ENCODE results near the gene IL4R.
A peak's percentile ranks its signal among the peaks of the same experiment; 100 is the strongest.

The IL4R gene

DNA sequence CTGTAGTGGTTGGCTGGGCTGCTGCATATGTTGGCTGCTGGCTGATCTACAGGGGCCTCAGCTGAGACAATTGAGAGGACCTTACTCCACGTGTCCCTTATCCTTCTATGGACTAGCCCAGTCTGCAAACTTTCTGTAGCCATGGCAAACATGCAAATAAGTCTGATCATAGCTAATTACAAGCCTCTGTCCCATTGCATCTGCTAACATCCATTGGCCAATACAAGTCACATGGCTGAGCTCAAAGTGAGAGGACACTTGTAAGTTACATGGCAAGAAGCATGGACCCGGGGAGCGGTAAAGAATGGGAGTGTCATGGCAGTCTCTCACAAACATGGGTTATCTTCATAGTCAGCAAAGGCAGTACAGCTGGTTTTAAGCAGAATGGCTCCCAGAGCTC, 11.6 kb upstream of the IL4R start:
- FAIRE-seq (no peak), DNase-seq (ENCODE audit: insufficient read length, low spot score) (no peak)
- TF ChIP-seq POLR2A (IDR thresholded peaks at IDR 0.05; ENCODE audit: low read depth, low read length) = no peak

DNA sequence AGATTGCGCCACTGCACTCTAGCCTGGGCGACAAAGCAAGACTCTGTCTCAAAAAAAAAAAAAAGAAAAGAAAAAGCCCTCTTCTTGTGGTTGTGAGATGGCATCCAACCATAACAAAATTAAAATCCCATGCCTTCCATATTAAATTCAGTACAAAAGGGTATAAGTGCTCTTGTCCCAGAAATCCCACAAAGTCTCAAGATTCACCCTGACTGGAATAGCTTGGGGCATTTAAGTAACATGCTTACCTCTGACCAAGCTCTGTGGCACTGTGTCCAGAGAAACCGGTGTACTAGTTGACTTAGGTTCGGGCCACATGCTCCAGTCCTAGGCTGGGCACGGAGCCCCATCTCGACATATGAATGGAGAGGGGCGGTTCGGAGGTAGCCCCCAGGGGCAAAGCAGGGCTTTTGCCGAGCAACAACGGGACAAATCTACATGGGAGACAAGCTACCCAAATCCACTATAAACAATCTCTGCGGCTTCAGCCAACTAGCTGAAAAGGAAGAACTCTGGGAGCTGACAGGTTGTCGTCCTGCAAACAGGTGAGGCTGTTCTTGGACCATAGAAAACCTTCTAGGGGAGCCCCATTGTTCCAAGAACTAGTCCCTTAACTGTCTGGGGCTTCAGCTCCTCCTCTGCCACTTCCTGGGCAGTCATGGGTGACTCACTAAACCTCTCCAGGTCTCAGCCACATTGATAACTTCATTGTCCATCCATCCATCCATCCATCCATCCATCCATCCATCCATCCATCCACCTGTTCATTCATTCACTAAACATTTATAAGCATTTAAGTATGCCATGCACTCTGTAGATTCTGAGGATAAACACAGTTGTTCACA, 10.3 kb upstream of the IL4R start:
- FAIRE-seq = no peak

GRCh38 chr16:27304102-27304501, 9.7 kb upstream of the IL4R start:
- no peak for TF ChIP-seq POLR2A (IDR thresholded peaks at IDR 0.05; ENCODE audit: low read depth, low read length)
- FAIRE-seq (no peak), DNase-seq (ENCODE audit: insufficient read length, low spot score) (no peak)

More for the DNA sequence above, 10.3 kb upstream of the IL4R start:
- DNase-seq (ENCODE audit: insufficient read length, low spot score) = no peak
- no peak for TF ChIP-seq POLR2A (IDR thresholded peaks at IDR 0.05; ENCODE audit: low read depth, low read length)

- DNase-seq (ENCODE audit: insufficient read length, low spot score) = no peak
- FAIRE-seq = no peak
- no peak for TF ChIP-seq POLR2A (IDR thresholded peaks at IDR 0.05; ENCODE audit: low read depth, low read length)
These were observed 8.7 kb upstream of the IL4R start for GRCh38 chr16:27304881-27305745.

- no peak for DNase-seq (ENCODE audit: insufficient read length, low spot score)
- TF ChIP-seq POLR2A (IDR thresholded peaks at IDR 0.05; ENCODE audit: low read depth, low read length) = no peak
- no peak for FAIRE-seq
These were observed 7.8 kb upstream of the IL4R start for GRCh38 chr16:27305839-27306442.

- no peak for FAIRE-seq
- no peak for DNase-seq (ENCODE audit: insufficient read length, low spot score)
- TF ChIP-seq POLR2A (IDR thresholded peaks at IDR 0.05; ENCODE audit: low read depth, low read length) = no peak
These were observed 5.0 kb upstream of the IL4R start for GRCh38 chr16:27308792-27309191.

DNA sequence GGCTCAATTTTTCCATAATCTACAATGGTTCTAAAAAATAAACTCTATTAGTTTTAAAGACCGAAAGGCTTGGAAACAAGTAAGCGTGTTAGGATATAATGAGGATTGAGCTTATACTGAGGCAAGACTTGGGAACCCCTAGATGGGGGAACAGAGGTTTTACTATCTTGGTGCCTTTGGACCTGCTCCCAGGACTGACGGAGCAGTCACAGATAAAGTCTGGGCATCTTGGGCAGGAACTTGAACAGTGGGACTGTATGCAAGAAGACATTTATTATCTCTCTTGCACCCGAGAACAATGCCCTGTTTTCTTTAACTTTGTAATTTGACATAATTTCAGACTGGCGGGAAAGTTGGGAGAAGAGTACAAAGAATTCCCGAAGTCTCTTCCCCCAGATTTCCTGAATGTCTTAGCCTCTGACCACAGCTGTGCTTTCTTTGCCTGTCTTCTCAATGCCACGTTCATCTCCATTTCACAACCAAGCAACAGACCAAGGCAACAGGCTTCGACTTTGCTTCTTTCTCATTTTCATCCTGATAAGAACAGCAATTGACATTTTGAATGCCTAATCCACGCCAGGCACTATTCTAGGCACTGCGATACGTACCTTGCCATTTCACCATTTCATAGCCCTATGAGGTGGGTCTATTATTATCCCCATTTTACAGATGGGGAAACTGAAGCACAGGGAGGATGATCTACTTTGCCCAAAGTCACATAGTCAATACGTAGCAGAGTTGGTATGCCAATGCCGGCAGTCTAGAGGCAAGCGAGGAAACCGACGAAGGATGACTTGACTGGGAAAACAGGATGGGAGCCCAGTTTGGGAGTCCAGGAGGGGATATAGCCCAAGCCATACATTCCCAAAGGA, 3.0 kb upstream of the IL4R start:
- FAIRE-seq = no peak
- no peak for DNase-seq (ENCODE audit: insufficient read length, low spot score)
- TF ChIP-seq POLR2A (IDR thresholded peaks at IDR 0.05; ENCODE audit: low read depth, low read length) = no peak

- TF ChIP-seq POLR2A (IDR thresholded peaks at IDR 0.05; ENCODE audit: low read depth, low read length) = no peak
- DNase-seq (ENCODE audit: insufficient read length, low spot score) (no peak), FAIRE-seq (no peak)
These were observed 2.3 kb upstream of the IL4R start for GRCh38 chr16:27311448-27311830.

- FAIRE-seq (no peak), DNase-seq (ENCODE audit: insufficient read length, low spot score) (no peak)
- TF ChIP-seq POLR2A (IDR thresholded peaks at IDR 0.05; ENCODE audit: low read depth, low read length) = no peak
These were observed 1.9 kb upstream of the IL4R start for GRCh38 chr16:27311897-27312303.

- no peak for TF ChIP-seq POLR2A (IDR thresholded peaks at IDR 0.05; ENCODE audit: low read depth, low read length)
- DNase-seq (ENCODE audit: insufficient read length, low spot score) (no peak), FAIRE-seq (no peak)
These were observed 973 bp upstream of the IL4R start for GRCh38 chr16:27312580-27313421.

- TF ChIP-seq POLR2A (IDR thresholded peaks at IDR 0.05; ENCODE audit: low read depth, low read length) = no peak
- DNase-seq (ENCODE audit: insufficient read length, low spot score) (peak; percentile 65), FAIRE-seq (no peak)
These were observed 468 bp downstream of the IL4R start for GRCh38 chr16:27314161-27314723.

- FAIRE-seq (no peak), DNase-seq (ENCODE audit: insufficient read length, low spot score) (no peak)
- no peak for TF ChIP-seq POLR2A (IDR thresholded peaks at IDR 0.05; ENCODE audit: low read depth, low read length)
These were observed 1.2 kb downstream of the IL4R start for GRCh38 chr16:27314986-27315332.
